Measurements from ENCODE around the gene SSH2.
"Not testable (repeated sequence)": the region's sequence is repeated elsewhere in the genome, so short reads cannot be mapped to it uniquely, and the experiment has no call there.

GRCh38 chr17:29935909-29936308 is 5.9 kb upstream of the SSH2 start:
- TF ChIP-seq POLR2A, POLR2AphosphoS5 (IDR thresholded peaks at IDR 0.05): not testable (repeated sequence)
